CD4-positive, alpha-beta T cell treated with Interleukin-1 beta for 1 hour (primary cell): ENCODE data around the gene DDRGK1.

ENCODE experiments used
- DNase-seq, 2 donors: peaks; one replicate each; pipeline ENCODE4 v3.0.0-alpha.2; 2020 to 2022

The DDRGK1 gene

GRCh38 chr20:3204124-3204794 is at the start of gene DDRGK1:
TSS of gene DDRGK1 (minus strand) at chr20:3204682. CDS start at chr20:3204627, 55 bp downstream.
- DNase-seq: peak; percentile 88 to 93

DNA sequence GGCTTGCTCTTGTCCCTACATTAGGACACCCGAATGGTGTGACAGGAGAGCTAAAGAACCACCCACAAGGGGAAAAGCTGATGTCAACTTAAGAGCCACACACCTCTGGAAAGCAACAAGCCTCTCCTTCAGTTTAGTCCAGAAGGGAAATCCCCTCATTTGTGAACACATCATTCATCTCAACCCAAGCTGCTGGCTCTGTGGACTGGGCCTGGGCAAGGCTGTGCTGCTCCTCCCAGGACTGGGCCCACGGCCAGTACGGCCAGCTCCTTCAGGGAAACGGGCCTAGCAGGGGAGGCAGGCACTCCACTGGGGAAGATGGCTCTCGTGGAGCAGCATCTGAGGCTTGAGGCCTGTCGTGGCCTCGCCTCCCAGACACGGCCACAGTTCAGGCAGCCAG is 47.3 kb upstream of the DDRGK1 start:
- no peak for DNase-seq

GRCh38 chr20:3250091-3250504 is 45.6 kb upstream of the DDRGK1 start:
- no peak for DNase-seq

- DNase-seq: no peak
Measured at GRCh38 chr20:3248993-3249347, 44.5 kb upstream of the DDRGK1 start.

DNA sequence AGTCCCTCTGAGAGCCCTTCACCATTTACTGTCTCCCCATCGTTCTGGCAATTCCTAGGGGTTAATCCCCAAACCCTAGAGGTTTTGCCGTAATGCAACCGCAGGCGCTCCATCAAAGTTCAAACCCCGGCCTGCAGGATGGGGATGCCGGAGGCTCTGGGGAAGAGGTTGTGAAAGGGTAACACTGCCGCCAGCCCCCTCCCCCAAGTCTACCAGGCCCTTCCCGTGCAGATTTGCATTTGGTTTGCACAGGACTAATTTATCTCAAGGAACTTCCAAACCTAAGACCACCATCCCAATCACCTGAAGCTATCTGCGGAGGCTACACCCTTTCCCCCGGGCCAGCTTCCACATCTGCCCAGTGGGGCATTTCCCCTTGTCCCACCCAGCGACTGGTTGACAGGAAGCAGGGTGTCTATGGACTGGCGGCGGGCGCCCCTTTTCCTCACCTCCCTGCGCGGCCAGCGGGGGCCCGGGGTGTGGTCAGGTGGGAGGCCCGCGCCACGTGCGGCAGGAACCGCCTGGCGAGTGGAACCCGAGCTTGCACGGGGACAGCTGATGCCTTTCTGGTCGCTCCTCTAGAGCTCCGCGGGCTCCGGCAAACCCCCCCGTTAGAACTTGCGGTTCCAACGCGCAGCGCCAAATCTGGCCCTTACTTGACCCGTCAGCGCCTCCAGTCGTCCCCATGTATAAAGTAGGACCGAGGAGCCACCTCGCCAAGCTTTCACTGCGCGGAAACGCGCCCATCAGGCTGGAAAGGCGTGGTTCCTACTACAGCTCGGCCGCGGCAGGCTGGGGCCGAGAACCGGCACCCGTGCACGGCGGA is 43.9 kb upstream of the DDRGK1 start:
- no peak for DNase-seq

DNA sequence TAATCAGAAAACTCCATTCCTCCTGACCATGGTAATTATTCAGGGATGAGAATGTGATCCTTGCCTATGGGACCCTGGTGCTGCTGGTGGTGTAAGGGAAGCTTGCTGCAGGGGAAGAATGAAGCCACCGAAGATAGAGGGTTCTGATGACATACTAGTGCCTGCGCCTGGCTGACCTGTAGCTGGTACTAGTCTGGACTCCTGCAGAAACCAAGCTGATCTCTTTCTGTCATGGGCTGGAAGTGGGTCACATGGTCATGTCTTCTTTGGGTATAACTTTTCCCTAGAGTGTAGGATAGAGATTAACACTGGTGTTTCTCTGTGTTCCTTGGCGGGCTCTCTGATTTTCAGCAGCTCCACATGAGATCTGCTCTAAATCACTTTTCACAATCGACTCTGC is 43.2 kb upstream of the DDRGK1 start:
- no peak for DNase-seq

DNA sequence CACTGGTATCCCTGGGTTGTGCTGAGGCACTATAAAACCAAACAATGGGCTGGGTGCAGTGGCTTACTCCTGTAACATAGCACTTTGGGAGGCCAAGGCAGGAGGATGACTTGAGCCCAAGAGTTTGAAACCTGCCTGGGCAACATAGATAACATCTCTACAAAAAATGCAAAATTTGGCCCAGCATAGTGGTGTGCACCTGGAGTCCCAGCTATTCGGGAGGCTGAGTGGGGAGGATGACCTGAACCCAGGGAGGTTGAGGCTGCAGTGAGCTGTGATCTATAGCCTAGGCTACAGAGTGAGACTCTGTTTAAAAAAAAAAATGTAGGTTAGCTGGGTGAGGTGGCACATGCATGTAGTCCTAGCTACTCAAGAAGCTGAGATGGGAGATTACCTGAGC is 42.2 kb upstream of the DDRGK1 start:
- DNase-seq: no peak

GRCh38 chr20:3245711-3246110 is 41.2 kb upstream of the DDRGK1 start:
- DNase-seq: no peak

GRCh38 chr20:3245156-3245555 is 40.7 kb upstream of the DDRGK1 start:
- no peak for DNase-seq

GRCh38 chr20:3244613-3245012 is 40.1 kb upstream of the DDRGK1 start:
- DNase-seq: no peak

DNA sequence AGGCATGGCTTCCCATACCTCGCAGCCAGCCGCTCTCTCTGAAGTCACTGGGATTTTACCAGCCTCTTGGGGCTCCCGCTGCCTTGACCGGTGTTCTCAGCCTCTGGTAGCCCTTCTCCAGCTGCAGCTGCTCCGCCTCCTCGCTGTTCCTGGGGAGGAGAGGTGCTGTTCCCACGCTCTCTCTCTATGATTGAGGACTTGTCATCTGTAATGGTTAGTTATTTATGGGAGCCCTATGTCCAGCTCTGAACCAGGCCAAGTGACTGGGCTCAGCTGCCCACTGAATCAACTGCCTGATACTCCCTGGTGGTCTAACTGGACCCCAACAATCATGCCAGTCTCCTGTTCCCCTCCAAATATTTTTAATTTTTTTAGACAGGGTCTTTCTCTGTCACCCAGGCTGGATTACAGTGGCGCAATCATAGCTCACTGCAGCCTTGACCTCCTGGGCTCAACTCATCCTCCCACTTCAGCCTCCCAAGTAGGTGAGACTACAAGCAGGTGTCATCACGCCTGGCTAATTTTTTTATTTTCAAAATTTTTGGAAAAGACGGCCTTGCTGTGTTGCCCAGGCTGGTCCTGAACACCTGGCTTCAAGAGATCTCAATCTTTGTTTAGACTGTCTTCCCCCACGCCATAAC is 39.4 kb upstream of the DDRGK1 start:
- no peak for DNase-seq

GRCh38 chr20:3242172-3242692 is 37.8 kb upstream of the DDRGK1 start:
- no peak for DNase-seq

DNA sequence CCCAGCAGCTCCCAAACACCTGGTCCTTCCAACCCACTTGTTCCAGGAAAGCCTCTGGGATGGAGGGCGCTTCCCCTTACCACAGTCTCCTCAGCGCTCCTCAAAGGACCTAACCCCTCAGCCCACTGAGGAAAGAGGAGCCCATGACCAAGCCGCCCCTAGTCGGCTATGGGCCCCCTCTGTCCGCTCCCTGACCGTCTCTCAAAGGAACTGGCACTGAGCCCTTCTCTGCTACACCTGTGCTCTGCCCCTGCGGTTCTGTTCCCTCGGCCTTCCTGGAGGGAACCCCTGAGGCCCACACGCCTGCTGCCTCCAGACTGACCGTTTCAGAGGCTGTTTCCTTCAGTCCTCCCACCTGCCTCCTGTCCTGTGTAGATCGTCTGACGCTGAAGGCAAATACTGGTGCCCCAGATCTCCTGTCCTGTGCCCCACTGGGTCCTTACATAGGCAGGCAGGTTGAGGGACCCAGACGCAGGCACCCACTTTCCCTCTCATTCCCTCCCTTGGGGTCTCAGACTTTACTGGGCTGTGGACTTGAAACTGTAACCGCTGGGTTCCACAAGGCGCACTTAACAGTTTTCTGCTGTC is 36.4 kb upstream of the DDRGK1 start:
- DNase-seq: no peak

- no peak for DNase-seq
Measured at GRCh38 chr20:3239867-3240775, 35.6 kb upstream of the DDRGK1 start.

GRCh38 chr20:3239026-3239866 is 34.8 kb upstream of the DDRGK1 start, which contains the start of gene SLC4A11:
TSS of gene SLC4A11 (minus strand) at chr20:3239190. CDS start at chr20:3239137, 53 bp downstream.
- DNase-seq: peak in 1 of 2 donors; percentile 37

DNA sequence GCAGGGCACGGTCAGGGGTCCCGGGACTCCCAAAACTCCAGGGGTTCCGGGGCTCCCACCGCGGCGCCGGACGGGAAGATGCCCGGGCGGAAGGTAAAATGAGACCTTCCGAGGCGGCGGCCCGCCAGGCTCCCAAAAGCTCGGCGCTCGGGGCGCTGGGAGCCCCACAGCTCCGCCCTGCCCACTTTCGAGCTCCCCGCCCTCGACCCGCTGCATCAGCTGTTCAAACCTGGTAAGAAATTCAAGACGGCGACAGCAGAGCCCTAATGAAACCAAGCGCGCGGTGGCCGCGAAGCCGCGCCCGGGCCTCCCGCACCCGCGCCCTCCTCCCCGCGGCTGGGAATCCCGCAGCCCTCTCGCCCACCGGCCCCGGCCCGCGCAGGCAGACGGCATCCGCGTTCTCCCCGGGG is 34.1 kb upstream of the DDRGK1 start:
- DNase-seq: peak; percentile 30 to 40

GRCh38 chr20:3237958-3238615 is 33.6 kb upstream of the DDRGK1 start:
- DNase-seq: no peak

DNA sequence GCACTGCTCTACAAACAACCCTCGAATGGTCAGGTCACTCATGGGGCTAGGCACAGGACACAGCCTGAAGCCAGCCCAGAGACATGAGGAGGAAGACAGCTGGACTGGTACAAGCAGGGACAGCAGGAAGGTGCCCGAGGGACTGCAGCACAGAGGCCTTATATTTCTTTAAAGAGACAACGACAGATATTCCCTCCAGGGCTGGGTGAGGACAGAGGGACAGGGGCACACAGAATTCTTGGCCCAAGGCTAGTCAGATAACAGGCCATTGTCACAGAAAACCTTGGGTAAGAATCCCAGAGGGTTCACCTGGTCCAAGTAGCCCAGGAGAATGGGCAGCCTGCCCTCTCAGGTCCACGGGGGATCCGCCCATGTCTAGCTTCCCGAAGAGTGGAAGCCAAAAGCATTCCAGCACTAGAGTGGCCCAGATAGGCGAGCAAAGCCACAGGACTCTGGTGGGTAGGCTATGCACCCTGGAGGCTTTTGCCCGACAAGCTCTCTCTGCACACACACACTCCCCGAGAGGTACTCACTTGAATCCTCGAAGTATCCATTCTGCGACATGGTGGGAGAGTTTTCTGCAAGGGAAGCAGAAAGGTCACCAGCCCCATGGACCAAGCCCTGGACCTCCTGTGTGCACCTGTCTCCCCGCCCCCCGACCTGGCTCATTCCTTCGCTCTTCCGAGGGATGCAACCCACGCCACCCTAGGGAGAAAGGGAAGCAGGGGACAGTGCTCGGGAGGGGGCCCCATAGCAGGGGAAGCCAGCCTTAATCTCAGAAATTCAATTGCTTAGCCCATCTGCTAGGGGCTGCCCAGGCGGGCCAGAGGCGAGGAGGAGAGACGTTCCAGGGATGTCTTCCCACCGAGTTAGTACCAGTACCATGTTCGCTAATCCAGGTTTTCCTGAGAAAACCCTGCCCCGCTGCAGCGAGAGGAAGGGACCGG is 32.8 kb upstream of the DDRGK1 start:
- DNase-seq: no peak

- DNase-seq: no peak
Measured at GRCh38 chr20:3235666-3236324, 31.3 kb upstream of the DDRGK1 start.
